GDM1 (cell line): ENCODE measurements around the gene MRPS27.

Experiments
- DNase-seq: peaks from one replicate; lab custom pipeline; 2025; lab: John Stamatoyannopoulos, UW

The MRPS27 gene

GRCh38 chr5:72231991-72232703 lies 87.9 kb downstream of the MRPS27 start:
- no peak for DNase-seq

GRCh38 chr5:72228960-72229359 lies 91.1 kb downstream of the MRPS27 start:
- DNase-seq = no peak

GRCh38 chr5:72226950-72227349 lies 93.1 kb downstream of the MRPS27 start:
- DNase-seq = no peak

GRCh38 chr5:72225741-72226140 lies 94.3 kb downstream of the MRPS27 start:
- no peak for DNase-seq

GRCh38 chr5:72224946-72225463 lies 95.0 kb downstream of the MRPS27 start:
- DNase-seq = no peak

- DNase-seq = no peak
These were observed 96.7 kb downstream of the MRPS27 start for GRCh38 chr5:72223371-72223770.

- DNase-seq = no peak
These were observed 97.5 kb downstream of the MRPS27 start for GRCh38 chr5:72222521-72222920.

- no peak for DNase-seq
These were observed 98.5 kb downstream of the MRPS27 start for GRCh38 chr5:72221541-72221940.

GRCh38 chr5:72221099-72221498 lies 98.9 kb downstream of the MRPS27 start:
- DNase-seq = no peak

- DNase-seq = no peak
These were observed 103.3 kb downstream of the MRPS27 start for GRCh38 chr5:72216756-72217155.

- no peak for DNase-seq
These were observed 105.9 kb downstream of the MRPS27 start for GRCh38 chr5:72214168-72214567.

GRCh38 chr5:72213482-72213881 lies 106.6 kb downstream of the MRPS27 start:
- DNase-seq = no peak

GRCh38 chr5:72212171-72212570 lies 107.9 kb downstream of the MRPS27 start:
- DNase-seq = no peak

- no peak for DNase-seq
These were observed 109.0 kb downstream of the MRPS27 start for GRCh38 chr5:72210888-72211678.

GRCh38 chr5:72209147-72210115 lies 110.6 kb downstream of the MRPS27 start:
- no peak for DNase-seq

GRCh38 chr5:72208324-72208926 lies 111.6 kb downstream of the MRPS27 start:
- no peak for DNase-seq

GRCh38 chr5:72206994-72207393 lies 113.0 kb downstream of the MRPS27 start:
- no peak for DNase-seq

- no peak for DNase-seq
These were observed 113.9 kb downstream of the MRPS27 start for GRCh38 chr5:72206160-72206559.

- no peak for DNase-seq
These were observed 114.5 kb downstream of the MRPS27 start for GRCh38 chr5:72205431-72206009.

GRCh38 chr5:72204946-72205345 lies 115.1 kb downstream of the MRPS27 start:
- DNase-seq = no peak

GRCh38 chr5:72203251-72203845 lies 116.7 kb downstream of the MRPS27 start:
- no peak for DNase-seq
